ENCODE data around the gene EPS8.

EPS8 gene

GRCh38 chr12:15789220-15790171 lies at the start of gene EPS8:
EPS8 (minus strand) TSS chr12:15789388; CDS start chr12:15682951, 106,437 bp downstream.
- DNase-seq, result peak; percentile 92

DNA sequence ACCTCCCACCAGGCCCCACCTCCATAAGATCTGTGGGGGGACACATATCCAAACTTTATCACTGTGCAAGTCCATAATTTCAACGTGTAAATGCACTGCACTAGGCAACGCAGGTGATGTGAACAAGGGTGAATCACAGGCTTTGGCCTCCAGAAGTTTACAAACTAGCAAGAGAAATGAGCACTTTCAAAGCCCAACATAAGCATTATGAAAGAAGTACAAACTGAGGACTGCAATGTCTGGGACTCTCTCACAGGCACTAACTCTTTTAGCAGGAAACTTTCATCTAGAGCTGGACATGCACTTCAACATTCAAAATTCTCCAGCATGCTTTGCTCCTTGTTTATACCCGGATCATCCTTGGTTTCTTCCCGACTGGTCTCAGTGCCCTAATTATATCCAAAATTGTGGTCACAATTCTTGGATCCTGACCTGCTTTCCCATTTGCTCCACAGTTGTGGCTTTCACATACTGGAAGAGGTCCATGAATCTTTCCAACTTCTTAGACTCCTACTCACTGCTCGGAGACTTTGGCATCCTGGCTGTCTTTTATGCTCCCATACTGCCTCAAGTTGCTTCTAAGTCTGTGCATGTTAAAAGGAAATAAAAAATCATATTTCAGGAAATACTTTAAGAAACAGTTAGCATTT lies 48.1 kb upstream of the EPS8 start:
- DNase-seq, result no peak

DNA sequence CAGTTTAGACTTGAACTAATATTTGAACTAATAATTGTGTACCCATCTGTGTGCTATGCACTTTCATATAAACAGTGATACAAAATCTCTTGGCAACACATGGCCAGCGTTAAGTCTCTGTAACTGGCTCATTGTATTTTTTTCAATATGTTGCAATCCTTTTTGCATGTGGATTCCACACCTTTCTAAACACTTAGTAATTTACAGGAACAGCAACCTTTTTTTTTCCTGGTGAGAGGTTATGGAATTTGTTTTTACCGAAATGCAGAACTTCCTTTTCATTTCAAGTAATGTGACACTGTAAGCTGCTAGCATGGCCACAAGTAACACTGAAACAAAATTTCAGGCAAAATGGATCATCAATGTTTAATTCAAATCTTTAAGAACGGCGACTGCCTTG lies 45.4 kb upstream of the EPS8 start:
- DNase-seq, result no peak

GRCh38 chr12:15831315-15831978 lies 42.3 kb upstream of the EPS8 start:
- DNase-seq, result no peak

- no peak for DNase-seq
Observed at GRCh38 chr12:15830538-15830937, 41.4 kb upstream of the EPS8 start.

- DNase-seq, result no peak
Observed at GRCh38 chr12:15829949-15830348, 40.8 kb upstream of the EPS8 start.

DNA sequence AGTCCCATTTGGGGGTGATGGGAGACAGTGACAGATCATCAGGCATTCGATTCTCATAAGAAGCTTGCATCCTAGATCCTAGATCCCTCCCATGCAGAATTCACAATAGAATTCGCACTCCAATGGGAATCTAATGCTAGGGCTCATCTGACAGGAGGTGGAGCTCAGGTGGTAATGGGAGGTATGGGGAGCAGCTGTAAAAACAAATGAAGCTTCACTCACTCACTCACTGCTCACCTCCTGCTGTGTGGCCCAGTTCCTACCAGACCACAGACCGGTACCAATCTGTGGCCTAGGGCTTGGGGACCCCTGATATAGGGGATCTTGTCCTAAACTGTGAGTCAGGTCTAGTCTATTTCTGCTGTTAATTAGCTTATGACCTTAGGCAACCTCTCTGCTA lies 40.1 kb upstream of the EPS8 start:
- DNase-seq, result no peak

GRCh38 chr12:15827136-15827535 lies 37.9 kb upstream of the EPS8 start:
- no peak for DNase-seq

DNA sequence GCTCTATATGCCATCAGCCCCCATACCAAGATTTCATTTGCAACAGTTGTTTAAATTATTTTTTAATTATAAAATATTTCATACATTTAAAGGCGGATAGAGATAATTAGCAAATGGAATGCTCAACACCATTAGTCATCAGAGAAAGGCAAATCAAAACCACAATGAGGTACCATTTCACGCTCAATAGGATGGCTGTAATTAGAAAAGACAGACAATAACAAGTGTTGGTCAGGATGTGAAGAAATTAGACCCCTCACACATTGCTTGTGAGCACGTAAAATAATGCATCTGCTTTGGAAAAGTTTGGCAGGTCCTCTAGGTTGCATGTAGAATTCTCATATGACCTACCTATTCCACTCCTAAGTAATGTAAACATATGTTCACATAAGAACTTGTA lies 35.3 kb upstream of the EPS8 start:
- DNase-seq, result no peak

- no peak for DNase-seq
Observed at GRCh38 chr12:15823360-15824128, 34.4 kb upstream of the EPS8 start.

DNA sequence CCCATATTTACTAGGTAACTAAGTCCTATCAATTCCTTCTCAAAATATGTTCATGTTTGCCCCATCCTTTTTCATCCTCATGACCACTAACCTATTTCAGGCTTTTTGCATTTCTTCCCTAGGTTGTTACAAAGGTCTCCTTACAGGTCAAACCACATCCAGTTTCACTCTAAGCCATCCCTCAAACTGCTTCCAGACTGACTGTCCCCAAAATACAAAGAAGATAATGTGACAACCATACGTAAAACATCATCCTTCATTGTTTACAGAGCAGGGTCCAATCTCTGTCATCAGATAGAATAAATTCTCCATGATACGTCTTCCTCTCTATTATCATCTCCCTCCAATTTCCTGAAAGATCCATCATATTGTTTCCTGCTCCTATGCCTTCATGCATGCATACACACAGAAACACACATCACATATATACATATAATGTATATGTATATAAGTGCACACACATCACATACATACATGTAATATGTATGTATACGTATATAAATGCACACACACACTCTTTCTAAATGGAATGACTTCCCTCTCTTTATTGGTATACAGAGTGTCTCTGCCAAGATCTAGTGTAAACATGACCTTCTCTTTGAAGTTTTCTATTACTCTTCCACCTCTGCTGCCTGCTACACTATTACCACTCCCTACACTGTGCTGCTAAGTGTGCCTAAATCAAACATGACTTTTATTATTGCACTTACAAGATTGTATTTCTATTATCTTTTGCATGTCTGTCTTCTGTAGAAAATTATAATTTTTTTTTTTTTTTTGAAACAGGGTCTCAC lies 30.7 kb upstream of the EPS8 start:
- DNase-seq, result no peak

GRCh38 chr12:15818418-15818817 lies 29.2 kb upstream of the EPS8 start:
- no peak for DNase-seq

DNA sequence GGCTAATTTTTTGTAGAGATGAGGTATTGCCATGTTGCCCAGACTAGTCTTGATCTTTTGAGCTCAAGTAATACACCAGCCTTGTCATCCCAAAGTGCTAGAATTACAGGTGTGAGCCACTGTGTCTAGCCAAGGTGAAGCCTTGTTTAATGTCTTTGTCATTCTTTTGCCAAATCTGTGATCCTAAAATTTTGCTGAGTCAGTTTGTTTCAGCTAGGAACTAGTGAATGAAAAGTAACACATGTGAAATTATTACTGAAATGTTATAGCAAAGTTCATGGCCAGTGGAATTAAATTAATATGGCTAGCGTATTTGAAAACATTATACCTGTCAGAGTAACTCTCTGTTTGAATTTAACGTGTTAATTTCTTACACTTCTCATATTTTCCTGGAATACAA lies 26.5 kb upstream of the EPS8 start:
- DNase-seq, result no peak

GRCh38 chr12:15811214-15812127 lies 22.3 kb upstream of the EPS8 start:
- no peak for DNase-seq

- no peak for DNase-seq
Observed at GRCh38 chr12:15808652-15809051, 19.5 kb upstream of the EPS8 start.

DNA sequence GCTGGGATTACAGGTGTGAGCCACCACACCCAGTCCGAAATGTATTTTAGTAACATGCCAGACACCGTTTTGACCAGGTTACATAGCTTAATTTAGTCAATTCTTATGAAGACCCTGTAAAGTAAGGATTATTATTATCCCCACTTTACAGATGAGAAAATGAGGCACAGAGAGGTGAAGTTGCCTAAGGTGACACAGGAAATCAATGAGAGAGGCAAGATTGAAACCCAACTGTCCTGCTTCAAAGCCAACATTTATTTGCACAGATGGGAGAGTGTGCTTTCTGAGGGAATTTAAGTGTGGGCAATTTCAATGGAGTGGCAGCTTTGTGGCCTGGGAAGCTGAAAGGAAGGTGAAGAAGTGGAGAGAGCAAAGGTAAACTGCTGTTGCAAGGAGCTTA lies 19.1 kb upstream of the EPS8 start:
- DNase-seq, result no peak

DNA sequence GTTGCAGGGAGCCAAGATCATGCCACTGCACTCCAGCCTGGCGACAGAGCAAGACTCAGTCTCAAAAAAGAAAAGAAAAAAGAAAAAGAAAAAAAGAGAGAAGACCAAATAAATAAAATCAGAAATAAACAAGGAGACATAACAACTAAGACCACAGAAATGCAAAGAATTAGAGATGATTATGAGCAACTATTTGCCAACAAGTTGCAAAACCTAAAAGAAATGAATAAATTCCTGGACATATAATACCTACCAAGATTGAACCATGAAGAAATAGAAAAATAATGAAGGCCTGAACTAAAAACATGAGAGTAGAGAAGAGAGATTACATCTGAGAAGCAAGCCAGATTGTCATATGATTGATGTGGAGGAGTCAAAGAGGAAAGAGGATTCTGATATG lies 17.6 kb upstream of the EPS8 start:
- DNase-seq, result no peak

GRCh38 chr12:15801770-15802744 lies 12.9 kb upstream of the EPS8 start:
- DNase-seq, result no peak

- no peak for DNase-seq
Observed at GRCh38 chr12:15800278-15800677, 11.1 kb upstream of the EPS8 start.

- DNase-seq, result no peak
Observed at GRCh38 chr12:15797818-15798217, 8.6 kb upstream of the EPS8 start.

All from NCI-H1092 treated with DMSO at 0.1 percent for 48 hours (cell line).